GM21423 (cell line): Measurements from ENCODE around the gene NPC1.

Source experiments
- ATAC-seq: cut with Tn5 transposase; IDR thresholded peaks from one replicate; pipeline ENCODE4 v1.9.1; 2021; ENCODE audit warnings: mild to moderate bottlenecking, moderate library complexity; ENCODE audit not compliant: unreplicated experiment

Gene NPC1

GRCh38 chr18:23551978-23552377 is 34.3 kb downstream of the NPC1 start:
- no peak for ATAC-seq

- ATAC-seq: no peak
These were observed 35.4 kb downstream of the NPC1 start for GRCh38 chr18:23550898-23551297.

GRCh38 chr18:23548719-23549118 is 37.6 kb downstream of the NPC1 start:
- ATAC-seq: no peak

- no peak for ATAC-seq
These were observed 38.0 kb downstream of the NPC1 start for GRCh38 chr18:23548275-23548674.

GRCh38 chr18:23547846-23548245 is 38.5 kb downstream of the NPC1 start:
- no peak for ATAC-seq

- no peak for ATAC-seq
These were observed 39.0 kb downstream of the NPC1 start for GRCh38 chr18:23547306-23547705.

- ATAC-seq: no peak
These were observed 41.0 kb downstream of the NPC1 start for GRCh38 chr18:23545247-23545789.

GRCh38 chr18:23542461-23542860 is 43.8 kb downstream of the NPC1 start:
- no peak for ATAC-seq

GRCh38 chr18:23541349-23542093 is 44.8 kb downstream of the NPC1 start:
- no peak for ATAC-seq

- peak; percentile 70 for ATAC-seq
These were observed 45.4 kb downstream of the NPC1 start for GRCh38 chr18:23540867-23541266.

GRCh38 chr18:23539911-23540525 is 46.3 kb downstream of the NPC1 start:
- no peak for ATAC-seq

- no peak for ATAC-seq
These were observed 47.0 kb downstream of the NPC1 start for GRCh38 chr18:23539296-23539695.

GRCh38 chr18:23538870-23539269 is 47.4 kb downstream of the NPC1 start:
- ATAC-seq: no peak

GRCh38 chr18:23538001-23538400 is 48.3 kb downstream of the NPC1 start:
- no peak for ATAC-seq

- no peak for ATAC-seq
These were observed 49.0 kb downstream of the NPC1 start for GRCh38 chr18:23537274-23537673.

GRCh38 chr18:23536204-23536603 is 50.1 kb downstream of the NPC1 start:
- ATAC-seq: no peak

GRCh38 chr18:23534276-23534675 is 52.0 kb downstream of the NPC1 start:
- no peak for ATAC-seq

- no peak for ATAC-seq
These were observed 53.5 kb downstream of the NPC1 start for GRCh38 chr18:23532848-23533247.

GRCh38 chr18:23531912-23532311 is 54.4 kb downstream of the NPC1 start:
- no peak for ATAC-seq

GRCh38 chr18:23530195-23530594 is 56.1 kb downstream of the NPC1 start:
- no peak for ATAC-seq

- no peak for ATAC-seq
These were observed 56.7 kb downstream of the NPC1 start for GRCh38 chr18:23529604-23530003.
